Measurements from ENCODE around the gene MRPS18B. TPM values are rescaled to one million over a fixed set of nuclear protein-coding genes. Genes with fewer than 3 reads are reported as not detected.

MRPS18B gene
- total and polyA plus RNA-seq, 2 of the 4 experiments (the other 2 are of a cell fraction) = 51.2 to 82.3 TPM

DNA sequence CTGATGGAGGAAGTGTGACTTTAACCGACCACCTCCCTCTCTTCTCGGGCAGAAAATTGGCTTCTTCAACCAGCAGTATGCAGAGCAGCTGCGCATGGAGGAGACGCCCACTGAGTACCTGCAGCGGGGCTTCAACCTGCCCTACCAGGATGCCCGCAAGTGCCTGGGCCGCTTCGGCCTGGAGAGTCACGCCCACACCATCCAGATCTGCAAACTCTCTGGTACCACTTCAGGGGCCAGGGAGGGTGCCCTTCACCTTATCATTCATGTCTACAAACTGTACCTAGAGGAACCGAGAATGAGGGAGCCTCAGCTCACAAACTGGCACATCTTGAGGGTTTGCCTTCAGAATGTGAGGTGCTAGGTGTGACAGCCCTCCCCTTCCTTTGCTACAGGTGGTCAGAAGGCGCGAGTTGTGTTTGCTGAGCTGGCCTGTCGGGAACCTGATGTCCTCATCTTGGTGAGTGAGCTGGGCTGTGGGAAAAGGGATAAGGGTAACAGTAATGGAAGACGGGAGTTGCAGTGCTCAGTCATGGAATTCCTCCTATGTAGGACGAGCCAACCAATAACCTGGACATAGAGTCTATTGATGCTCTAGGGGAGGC, 27.8 kb upstream of the MRPS18B start:
- H2BK120ac ChIP-seq (ENCODE audit: low read depth, low read length) = no peak overlapping the region
- H4K8ac ChIP-seq (ENCODE audit: low read depth in 2 of 2, low read length in 2 of 2) = no peak overlapping the region
- POLR2A ChIA-PET (ENCODE audit: unreplicated experiment) = interaction anchor here (0.6 kb wide), 1 partner anchor 94 kb away, joined by 3 read pairs; no protein-coding TSS in a partner anchor
- no peak overlapping the region for H2BK15ac ChIP-seq (ENCODE audit: low read depth, low read length)
- dilution Hi-C loops (cut with HindIII; ENCODE audit: low sequenced_read_pairs, unreplicated experiment) = no loop called here
- no peak overlapping the region for H4K91ac ChIP-seq (ENCODE audit: insufficient read depth, low read depth, low read length)
- no peaks in the 10 kb centered on the region; the same call in 1 of the 2 replicates for H3K9me1 ChIP-seq (ENCODE audit: insufficient read depth, low read length)
- H3K27ac ChIP-seq (ENCODE audit: insufficient read depth, low read length) = peak overlapping the region; percentile 85; the same call in 1 of the 2 replicates
- H3K18ac ChIP-seq (ENCODE audit: low read depth, low read length) = no peak overlapping the region
- no peak overlapping the region for H2AK9ac ChIP-seq (replicated peaks; ENCODE audit: low read depth, low read length, poor library complexity)
- no peak overlapping the region for H2BK5ac ChIP-seq (ENCODE audit: low read depth, low read length, poor library complexity, severe bottlenecking)
- H3K4me1 ChIP-seq (ENCODE audit: control insufficient read depth, insufficient read depth, low read length) = peaks cover 7% of the 10 kb centered on the region
- no peaks in the 10 kb centered on the region for H3K27me3 ChIP-seq (ENCODE audit: control insufficient read depth, insufficient read depth, low read length)
- CTCF ChIA-PET = interaction anchor here (1.4 kb wide), 1 partner anchor 44 kb away, joined by 3 read pairs; no protein-coding TSS in a partner anchor
- intact Hi-C loops (cut with micrococcal nuclease) = no loop called here
- H3K4me2 ChIP-seq (ENCODE audit: low read depth, low read length) = no peak overlapping the region
- no peak overlapping the region for H3K4me3 ChIP-seq (ENCODE audit: insufficient read depth, low read depth, low read length)
- no peaks in the 10 kb centered on the region for H3K9me3 ChIP-seq (ENCODE audit: control insufficient read depth, insufficient read depth, low read length)
- no peak overlapping the region for H3K4ac ChIP-seq (ENCODE audit: low read depth, low read length)
- no TSS peak for BruUV-seq (replicated peaks)
- H2AFZ ChIP-seq (replicated peaks; ENCODE audit: low read length, poor library complexity) = no peak overlapping the region
- peaks cover 64% of the 10 kb centered on the region for H3K36me3 ChIP-seq (ENCODE audit: control insufficient read depth, insufficient read depth, low read length)
- no peak for TF ChIP-seq POLR2A (IDR thresholded peaks at IDR 0.05; ENCODE audit: low read depth, low read length)
- no peak for TF ChIP-seq RFX5 (IDR thresholded peaks at IDR 0.05; ENCODE audit: low read depth, low read length)
- TF ChIP-seq CEBPB (IDR thresholded peaks at IDR 0.05; ENCODE audit: low read depth, low read length) = no peak
- TF ChIP-seq, protein P1, sequence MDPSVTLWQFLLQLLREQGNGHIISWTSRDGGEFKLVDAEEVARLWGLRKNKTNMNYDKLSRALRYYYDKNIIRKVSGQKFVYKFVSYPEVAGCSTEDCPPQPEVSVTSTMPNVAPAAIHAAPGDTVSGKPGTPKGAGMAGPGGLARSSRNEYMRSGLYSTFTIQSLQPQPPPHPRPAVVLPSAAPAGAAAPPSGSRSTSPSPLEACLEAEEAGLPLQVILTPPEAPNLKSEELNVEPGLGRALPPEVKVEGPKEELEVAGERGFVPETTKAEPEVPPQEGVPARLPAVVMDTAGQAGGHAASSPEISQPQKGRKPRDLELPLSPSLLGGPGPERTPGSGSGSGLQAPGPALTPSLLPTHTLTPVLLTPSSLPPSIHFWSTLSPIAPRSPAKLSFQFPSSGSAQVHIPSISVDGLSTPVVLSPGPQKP (IDR thresholded peaks at IDR 0.05; ENCODE audit: borderline replicate concordance, low read depth, low read length) = no peak
- TF ChIP-seq FOS (IDR thresholded peaks at IDR 0.05; ENCODE audit: low read depth, low read length) = no peak
- no peak overlapping the region for H4K5ac ChIP-seq (ENCODE audit: low read depth, low read length)
- 100% methylated on average over 1 of the region's 15 CpGs; no CpG with 5 or more reads in 1 of the 2 experiments for WGBS, 2 experiments (ENCODE audit: extremely low coverage in 2 of 2, insufficient read length in 1 of 2)
- no peak overlapping the region for H3K14ac ChIP-seq (replicated peaks; ENCODE audit: low read depth, low read length)
- peaks cover 16 to 18% of the 10 kb centered on the region in 2 experiments for H3K79me1 ChIP-seq (ENCODE audit: low read depth in 1 of 2, low read length in 2 of 2)
- ATAC-seq (ENCODE audit: low read depth) (no peak), DNase-seq (no peak)
- H4K20me1 ChIP-seq (ENCODE audit: insufficient read depth, low read length) = peaks cover 5% of the 10 kb centered on the region; the same call in 1 of the 2 replicates
- no peak overlapping the region for H2AK5ac ChIP-seq (ENCODE audit: low read depth, low read length)
- no peak overlapping the region for H2BK20ac ChIP-seq (ENCODE audit: low read depth, low read length)
- in situ Hi-C loops (cut with MboI; ENCODE audit: low sequenced_read_pairs) = no loop called here
- no peak overlapping the region for H3K9ac ChIP-seq (ENCODE audit: low read depth, low read length)
- H3K56ac ChIP-seq (ENCODE audit: extremely low read depth, insufficient read depth, low read length) = no peak overlapping the region
- H3K23ac ChIP-seq (ENCODE audit: low read depth, low read length) = no peak overlapping the region

Measured in IMR-90 (cell line).